ENCODE data around the gene HTR6.

HTR6 gene

GRCh38 chr1:19728413-19729145 is 63.9 kb downstream of the HTR6 start:
- no peak for DNase-seq

GRCh38 chr1:19730232-19730631 is 65.6 kb downstream of the HTR6 start:
- DNase-seq: no peak

All from HCEC 1CT (cell line).